GM19395 (cell line): ENCODE results near the gene ZNF232.
"Not testable (repeated sequence)": the region's sequence is repeated elsewhere in the genome, so short reads cannot be mapped to it uniquely, and the experiment has no call there.

ENCODE experiments used
- ATAC-seq: cut with Tn5 transposase; IDR thresholded peaks from one replicate; pipeline ENCODE4 v1.9.1; 2021; ENCODE audit warnings: mild to moderate bottlenecking, moderate library complexity; ENCODE audit not compliant: unreplicated experiment

ZNF232 gene

GRCh38 chr17:5099271-5099670 lies 12.4 kb downstream of the ZNF232 start:
- ATAC-seq: no peak

GRCh38 chr17:5097101-5097834 lies 14.4 kb downstream of the ZNF232 start:
- no peak for ATAC-seq

- ATAC-seq: no peak
Observed at GRCh38 chr17:5096731-5097100, 15.0 kb downstream of the ZNF232 start.

- ATAC-seq: no peak
Observed at GRCh38 chr17:5092218-5093010, 19.3 kb downstream of the ZNF232 start.

GRCh38 chr17:5080591-5080990 lies 31.1 kb downstream of the ZNF232 start:
- ATAC-seq: no peak

GRCh38 chr17:5078106-5079028 lies 33.3 kb downstream of the ZNF232 start, which contains the start of gene ZFP3:
Gene ZFP3 (plus strand): TSS chr17:5078467. CDS start chr17:5091505, 13,038 bp downstream.
- peak; percentile 79 for ATAC-seq

- no peak for ATAC-seq
Observed at GRCh38 chr17:5077781-5078105, 33.9 kb downstream of the ZNF232 start.

GRCh38 chr17:5077275-5077674 lies 34.4 kb downstream of the ZNF232 start:
- ATAC-seq: not testable (repeated sequence)

- ATAC-seq: not testable (repeated sequence)
Observed at GRCh38 chr17:5075472-5075871, 36.2 kb downstream of the ZNF232 start.

GRCh38 chr17:5069724-5070123 lies 42.0 kb downstream of the ZNF232 start:
- ATAC-seq: no peak

- ATAC-seq: no peak
Observed at GRCh38 chr17:5068236-5068635, 43.4 kb downstream of the ZNF232 start.

GRCh38 chr17:5065227-5065744 lies 46.4 kb downstream of the ZNF232 start:
- no peak for ATAC-seq
